SU-DHL-6 (cell line): ENCODE measurements around the gene LRTM2.

ENCODE experiments used
- H2AFZ ChIP-seq: fragments of 200-600 bp; sonication (generic); 2 replicates; pipeline ENCODE4 v1.6.1; 2014; ENCODE audit warnings: low read depth, mild to moderate bottlenecking, moderate library complexity, mixed read lengths, antibody characterized with exemption, low read length; ENCODE audit not compliant: severe bottlenecking
- H3F3A ChIP-seq: fragments of 200-600 bp; shearing (Covaris generic); 2 replicates; pipeline ENCODE4 v1.6.0; 2016; ENCODE audit warnings: antibody characterized with exemption, mild to moderate bottlenecking; ENCODE audit not compliant: insufficient read depth
- H3K27ac ChIP-seq: fragments of 200-600 bp; sonication (generic); 2 replicates; pipeline ENCODE4 v1.5.1; 2016; ENCODE audit warnings: low read depth, mild to moderate bottlenecking, low read length, moderate library complexity, mixed read lengths
- H3K27me3 ChIP-seq: fragments of 200-600 bp; sonication (generic), shearing (Covaris generic); 2 replicates; pipeline ENCODE4 v1.6.0; 2014; ENCODE audit warnings: mild to moderate bottlenecking, low read length
- H3K36me3 ChIP-seq: fragments of 200-600 bp; sonication (generic); 2 replicates; pipeline ENCODE4 v1.6.1; 2014; ENCODE audit warnings: mild to moderate bottlenecking, low read length, mixed read lengths
- H3K4me2 ChIP-seq: fragments of 300-600, 200-600 bp; shearing (Covaris generic), sonication (generic); 2 replicates; pipeline ENCODE4 v1.6.0; 2014; ENCODE audit warnings: low read length, low read depth, mild to moderate bottlenecking; ENCODE audit not compliant: poor library complexity, severe bottlenecking
- H3K4me3 ChIP-seq: fragments of 200-600 bp; sonication (generic); 2 replicates; pipeline ENCODE4 v1.5.1; 2014; ENCODE audit warnings: antibody characterized with exemption, low read length, mild to moderate bottlenecking, mixed read lengths; ENCODE audit not compliant: insufficient read depth, poor library complexity, severe bottlenecking
- H3K79me2 ChIP-seq: fragments of 200-600 bp; sonication (generic); 2 replicates; pipeline ENCODE4 v1.6.1; 2014; ENCODE audit warnings: mild to moderate bottlenecking, low read length, moderate library complexity; ENCODE audit not compliant: insufficient read depth
- H3K9ac ChIP-seq: fragments of 200-600 bp; sonication (generic); 2 replicates; pipeline ENCODE4 v1.7.0; 2014; ENCODE audit warnings: mild to moderate bottlenecking, low read length
- H3K9me2 ChIP-seq: fragments of 200-600 bp; sonication (generic); replicated peaks from 2 replicates; pipeline ENCODE4 v1.6.1; 2014; ENCODE audit warnings: low read length; ENCODE audit not compliant: insufficient read depth
- H3K9me3 ChIP-seq: fragments of 200-600 bp; sonication (generic); 2 replicates; pipeline ENCODE4 v1.6.1; 2014; ENCODE audit warnings: low read length, mixed read lengths; ENCODE audit not compliant: insufficient read depth
- H4K20me1 ChIP-seq: fragments of 200-600 bp; sonication (generic); 2 replicates; pipeline ENCODE4 v1.6.1; 2014; ENCODE audit warnings: low read depth, mild to moderate bottlenecking, antibody characterized with exemption, low read length, moderate library complexity, mixed read lengths
- CTCF ChIP-seq: fragments of 200-600 bp; sonication (generic); IDR thresholded peaks from one replicate; pipeline ENCODE4 v1.5.1; 2017; ENCODE audit warnings: antibody characterized with exemption, mild to moderate bottlenecking, low read length, moderate library complexity; ENCODE audit not compliant: insufficient read depth, poor library complexity, severe bottlenecking
- EZH2phosphoT487 ChIP-seq: fragments of 200-600 bp; sonication (generic), shearing (Covaris generic); conservative IDR thresholded peaks from 2 replicates; pipeline ENCODE4 v1.6.1; 2018; ENCODE audit warnings: mild to moderate bottlenecking, antibody characterized with exemption, low read length, moderate library complexity, mixed read lengths

Gene LRTM2

GRCh38 chr12:1848146-1848545, 27.8 kb downstream of the LRTM2 start:
- Histone ChIP-seq H3K4me2 (no peak overlapping the region), H3K79me2 (no peaks in the 10 kb centered on the region), H3F3A (no peaks in the 10 kb centered on the region), H3K36me3 (no peaks in the 10 kb centered on the region), H2AFZ (no peak overlapping the region), H4K20me1 (no peaks in the 10 kb centered on the region), H3K9me2 (no peaks in the 10 kb centered on the region), H3K4me3 (no peak overlapping the region), H3K9ac (no peak overlapping the region), H3K27ac (no peak overlapping the region), H3K27me3 (no peaks in the 10 kb centered on the region), H3K9me3 (no peaks in the 10 kb centered on the region)
- TF ChIP-seq EZH2phosphoT487 (no peak), CTCF (no peak)

GRCh38 chr12:1848745-1849144, 28.4 kb downstream of the LRTM2 start:
- Histone ChIP-seq H4K20me1 (no peaks in the 10 kb centered on the region), H3K27me3 (no peaks in the 10 kb centered on the region), H3K9me3 (no peaks in the 10 kb centered on the region), H3K36me3 (no peaks in the 10 kb centered on the region), H3K4me3 (no peak overlapping the region), H3K27ac (no peak overlapping the region), H3K4me2 (no peak overlapping the region), H3F3A (no peaks in the 10 kb centered on the region), H3K9ac (no peak overlapping the region), H3K9me2 (no peaks in the 10 kb centered on the region), H3K79me2 (no peaks in the 10 kb centered on the region), H2AFZ (no peak overlapping the region)
- no peak for TF ChIP-seq CTCF

- H4K20me1 ChIP-seq: no peaks in the 10 kb centered on the region
- no peaks in the 10 kb centered on the region for H3K9me2 ChIP-seq
- no peaks in the 10 kb centered on the region for H3K9me3 ChIP-seq
- no peak overlapping the region for H3K27ac ChIP-seq
- H2AFZ ChIP-seq: no peak overlapping the region
- no peaks in the 10 kb centered on the region for H3K27me3 ChIP-seq
- no peak overlapping the region for H3K4me3 ChIP-seq
- no peaks in the 10 kb centered on the region for H3F3A ChIP-seq
- no peak overlapping the region for H3K9ac ChIP-seq
- no peak overlapping the region for H3K4me2 ChIP-seq
- no peaks in the 10 kb centered on the region for H3K36me3 ChIP-seq
- no peaks in the 10 kb centered on the region for H3K79me2 ChIP-seq
- TF ChIP-seq EZH2phosphoT487 (no peak), CTCF (no peak)
These were observed 30.9 kb downstream of the LRTM2 start for GRCh38 chr12:1851151-1851701.
